CD4-positive, alpha-beta T cell treated with Interleukin-15 for 1 hour (primary cell): Measurements from ENCODE around the gene CMBL.
"Not testable (repeated sequence)": the region's sequence is repeated elsewhere in the genome, so short reads cannot be mapped to it uniquely, and the experiment has no call there.

ENCODE experiments used
- DNase-seq: peaks from one replicate; pipeline ENCODE4 v3.0.0-alpha.2; 2020

The CMBL gene

DNA sequence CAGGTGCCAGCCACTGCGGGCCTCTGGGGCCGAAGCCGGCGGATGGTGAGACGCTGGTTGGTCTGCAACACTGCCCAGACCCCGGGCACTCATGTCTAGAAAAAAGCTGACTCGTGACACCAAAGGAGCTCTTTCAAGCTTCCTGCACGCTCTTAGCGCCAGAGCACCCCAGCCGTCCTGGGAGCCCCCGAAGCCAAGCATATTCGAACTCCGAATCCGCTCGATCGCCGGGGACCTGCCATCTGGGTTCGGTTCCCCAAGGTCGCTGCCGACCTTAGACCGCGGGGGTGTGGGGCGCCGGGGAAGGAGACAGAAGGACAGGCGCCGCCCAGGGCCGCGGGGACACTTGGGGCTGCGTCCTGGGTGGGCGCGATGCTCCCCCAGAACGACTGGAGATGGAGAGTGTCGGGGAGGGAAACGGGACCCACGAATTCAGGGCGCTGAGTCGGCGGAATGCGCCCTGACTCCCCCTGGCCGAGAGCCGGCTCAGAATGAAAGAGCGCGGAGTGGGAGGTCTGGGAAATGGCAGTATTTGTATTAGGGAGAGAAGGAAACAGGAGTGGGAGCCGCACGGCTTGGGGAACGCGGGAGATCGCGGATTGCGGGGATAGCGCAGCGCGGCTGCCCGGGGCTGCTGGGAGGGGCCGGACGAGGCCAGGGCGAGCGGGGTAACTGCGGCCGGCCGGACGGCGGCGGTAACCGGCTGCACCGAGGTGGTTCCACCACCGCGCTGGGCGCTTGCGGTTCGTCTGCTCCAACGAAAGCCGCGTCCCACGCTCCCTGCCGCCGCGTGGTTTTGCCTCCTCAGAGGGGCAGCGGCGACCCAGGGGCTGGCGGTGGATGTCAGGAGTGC is 25.7 kb upstream of the CMBL start:
- peak; percentile 20 for DNase-seq

DNA sequence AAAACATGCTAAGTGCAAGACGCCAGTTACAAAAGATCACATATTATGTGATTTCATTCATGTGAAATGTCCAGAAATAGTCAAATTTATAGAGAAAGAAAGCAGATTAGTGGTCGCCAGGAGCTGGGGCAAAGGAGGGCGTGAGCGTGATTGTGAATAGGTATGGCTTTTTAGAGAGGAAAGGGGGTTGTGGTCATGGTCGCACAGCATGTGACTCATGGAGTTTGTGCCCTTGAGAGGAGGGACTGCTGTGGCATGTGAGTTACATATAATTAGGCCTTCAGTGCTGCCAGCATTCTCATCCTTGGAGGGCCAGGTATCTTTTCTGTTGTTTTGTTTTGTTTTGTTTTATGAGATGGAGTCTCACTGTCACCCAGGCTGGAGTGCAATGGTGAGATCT is 24.6 kb upstream of the CMBL start:
- DNase-seq = no peak

DNA sequence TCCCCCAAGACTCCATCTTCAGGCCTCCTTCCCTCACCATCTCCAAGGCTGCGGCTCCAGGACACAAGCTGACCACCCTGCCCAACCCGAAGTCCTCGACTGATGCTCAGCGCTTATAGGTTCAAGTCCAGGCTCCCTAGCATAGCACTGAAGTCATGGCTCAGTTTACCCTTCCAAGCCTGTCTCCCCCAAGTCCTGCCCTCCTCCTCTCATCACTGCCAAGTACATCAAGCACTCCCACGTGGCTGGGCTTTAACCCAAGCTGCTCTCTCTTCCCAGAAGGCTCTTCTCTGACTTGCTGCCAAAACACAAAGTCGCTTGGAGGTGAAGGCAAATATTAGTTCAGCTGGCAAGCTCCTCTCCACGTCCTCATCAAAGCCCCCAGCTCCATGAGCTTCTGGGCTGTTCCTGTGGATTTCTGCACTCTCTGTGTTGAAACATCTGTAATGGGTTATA is 23.7 kb upstream of the CMBL start:
- DNase-seq = no peak

DNA sequence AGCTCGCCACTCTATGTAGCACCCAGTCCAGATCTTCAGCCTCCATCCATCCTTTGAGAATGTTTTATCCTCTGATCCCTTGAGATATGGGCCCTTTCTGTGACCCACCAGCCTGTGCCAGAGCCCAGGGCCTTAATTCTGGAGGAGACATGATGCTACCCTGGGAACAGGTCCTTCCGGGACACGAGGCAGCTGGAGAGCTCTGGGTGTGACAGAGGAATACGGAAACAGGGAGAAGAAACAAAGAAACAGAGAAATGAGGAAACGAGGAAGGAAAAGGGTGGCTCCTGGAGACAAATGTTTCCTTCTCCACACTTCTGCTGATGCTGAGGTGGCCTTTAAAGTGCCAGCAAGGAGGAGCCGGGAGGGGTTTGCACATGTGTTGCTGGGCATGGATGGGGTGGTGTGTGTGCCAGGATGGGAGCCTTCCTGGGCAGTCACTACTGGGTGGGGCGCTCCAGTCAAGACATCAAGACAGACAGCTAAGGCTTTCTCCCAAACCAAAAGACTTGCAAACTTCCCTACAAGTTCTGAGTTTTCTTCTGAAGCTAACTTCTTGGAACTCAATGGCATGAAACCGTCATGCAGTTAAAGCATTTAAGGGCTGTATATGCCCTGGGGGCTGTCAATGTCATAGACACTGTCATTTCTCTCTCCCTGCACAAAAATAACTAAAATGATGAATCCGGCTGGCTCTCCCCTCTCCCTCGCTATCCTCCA is 23.0 kb upstream of the CMBL start:
- DNase-seq = no peak

DNA sequence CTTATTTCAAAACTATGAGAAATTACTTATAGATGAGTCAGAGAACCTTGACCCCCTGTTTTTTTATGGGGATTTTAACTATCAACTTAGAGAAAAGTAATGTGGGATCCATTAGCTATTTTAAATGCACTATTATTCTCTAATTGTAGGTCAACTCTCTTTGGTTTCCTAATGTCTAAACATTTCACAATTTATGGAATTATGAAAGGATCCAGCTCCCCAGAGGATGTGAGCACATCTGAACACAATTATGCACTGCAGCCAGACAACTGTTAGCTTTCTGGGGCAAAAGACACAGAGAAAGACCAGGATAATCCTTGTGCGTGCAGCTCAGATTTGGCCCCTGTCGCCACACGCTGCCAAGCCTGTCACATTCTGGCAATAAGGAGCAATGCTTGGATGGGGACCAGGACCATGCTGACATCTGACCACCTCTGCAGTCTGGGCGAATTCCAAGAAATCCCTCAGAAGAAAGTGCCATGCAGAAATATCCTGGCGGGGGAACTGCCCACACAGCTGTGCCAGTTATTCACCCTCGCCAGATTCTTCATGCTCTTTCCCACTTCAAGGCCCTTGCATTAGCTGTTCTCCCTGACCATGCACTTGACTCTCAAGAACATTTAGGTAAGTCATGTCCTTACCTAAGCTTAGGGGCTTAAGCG is 22.2 kb upstream of the CMBL start:
- DNase-seq = no peak

DNA sequence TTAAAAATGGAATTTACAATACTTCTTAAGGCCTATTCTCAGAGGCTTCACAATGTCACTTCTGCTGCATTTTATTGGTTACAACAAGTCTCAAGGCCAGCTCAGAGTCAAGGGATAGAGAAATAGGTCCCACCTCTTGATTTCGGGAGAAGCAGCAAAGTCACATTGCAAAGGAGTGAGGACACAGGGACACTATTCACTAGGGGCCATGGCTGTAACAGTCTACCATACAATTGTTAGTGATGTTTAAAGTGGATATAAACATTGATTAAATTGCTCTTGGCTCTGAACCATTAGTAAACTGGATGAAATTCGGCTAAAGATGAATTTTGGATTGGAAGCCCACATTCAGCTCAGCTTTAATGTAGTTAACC is 21.7 kb upstream of the CMBL start:
- DNase-seq = no peak

DNA sequence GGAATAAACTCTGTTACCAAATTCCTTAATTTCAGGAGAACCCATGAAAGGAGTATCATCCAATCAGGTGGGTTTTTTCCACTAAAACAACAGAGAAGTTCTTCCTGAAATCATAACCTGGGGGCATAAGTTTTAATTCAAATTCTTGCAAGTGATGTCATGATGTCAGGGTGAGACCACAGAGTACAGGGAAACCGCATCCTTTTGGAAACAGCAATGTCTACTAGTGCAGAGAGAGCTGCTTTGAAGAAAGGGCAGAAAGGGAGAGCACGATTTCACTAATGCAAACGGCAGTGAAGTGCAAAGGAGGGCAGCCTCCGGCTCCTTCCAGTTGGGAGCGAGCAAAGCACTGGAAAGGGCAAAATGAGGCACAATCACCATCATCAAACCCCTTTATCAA is 20.6 kb upstream of the CMBL start:
- DNase-seq = no peak

DNA sequence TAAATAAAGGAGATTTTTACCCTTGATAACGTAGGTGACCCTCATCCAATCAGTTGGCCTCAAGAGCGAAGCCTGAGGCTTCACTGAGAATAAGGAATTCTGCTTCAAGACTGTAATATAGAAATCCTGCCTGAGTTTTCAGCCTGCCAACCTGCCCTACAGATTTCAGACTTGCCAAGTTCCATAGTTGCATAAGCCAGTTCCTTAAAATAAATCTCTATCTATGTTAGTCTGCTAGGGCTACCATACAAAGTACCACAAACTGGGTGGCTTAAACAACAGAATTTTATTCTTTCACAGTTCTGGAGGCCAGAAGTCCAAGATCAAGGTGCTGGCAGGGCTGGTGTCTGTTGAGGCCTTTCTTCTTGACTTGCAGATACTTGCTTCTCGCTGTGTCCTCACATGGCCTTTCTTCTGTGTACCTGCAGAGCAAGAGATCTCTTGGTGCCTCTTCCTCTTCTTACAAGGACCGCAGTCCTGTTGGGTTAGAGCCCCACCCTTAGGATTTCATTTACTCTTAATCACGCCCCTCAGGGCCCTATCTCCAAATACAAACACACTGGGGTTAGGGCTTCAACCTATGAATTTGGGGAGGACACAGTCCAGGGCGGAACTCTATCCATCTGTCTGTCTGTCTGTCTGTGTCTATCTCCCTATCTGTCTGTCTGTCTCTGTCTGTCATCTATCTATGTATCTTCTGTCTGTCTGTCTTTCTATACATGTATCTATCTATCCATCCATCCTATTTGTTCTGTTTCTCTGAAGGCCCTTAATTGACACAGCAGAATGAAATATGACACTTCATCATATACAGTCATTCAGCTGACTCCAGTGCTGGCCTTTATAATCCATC is 17.0 kb upstream of the CMBL start:
- DNase-seq = no peak

DNA sequence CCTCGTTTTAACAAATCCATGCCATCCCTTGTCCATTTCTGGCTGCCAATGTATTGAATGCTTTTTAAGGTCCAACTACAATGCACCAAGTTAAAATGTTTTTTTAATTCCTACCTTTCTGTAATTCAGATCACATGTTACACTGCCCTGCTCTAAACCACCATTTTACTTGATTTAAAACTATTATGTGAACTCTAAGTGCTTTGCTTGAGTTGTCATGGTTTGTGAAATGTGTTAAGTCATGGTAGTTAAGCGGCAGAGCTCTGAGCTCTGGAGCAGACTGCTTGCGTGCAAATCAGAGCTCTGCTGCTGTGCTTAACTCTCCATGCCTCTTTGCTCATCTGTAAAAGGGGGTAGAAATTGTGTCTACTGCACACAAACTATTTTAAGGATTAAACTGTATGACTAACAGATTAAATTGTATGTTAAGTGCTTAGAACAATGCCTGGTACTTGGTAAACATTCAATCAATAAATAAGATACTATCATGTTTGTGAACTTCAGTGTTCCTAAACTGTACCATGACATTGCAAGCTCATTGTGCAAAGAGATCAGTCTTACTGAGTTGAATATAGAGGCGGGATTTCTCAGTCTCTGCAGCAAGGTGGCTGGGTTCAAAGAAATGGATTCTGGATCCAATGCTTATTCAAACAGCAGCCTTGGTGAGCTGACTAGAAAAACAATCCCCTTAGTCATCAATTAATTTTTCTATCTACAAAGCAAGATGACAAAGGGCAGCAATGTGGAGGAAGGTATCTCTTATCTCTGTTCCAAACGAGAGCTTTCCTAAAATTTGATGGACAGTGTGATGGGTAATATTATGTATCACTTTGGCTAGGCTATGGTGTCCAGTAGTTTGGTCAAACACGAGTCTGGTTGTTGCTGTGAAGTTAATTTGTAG is 16.1 kb upstream of the CMBL start:
- no peak for DNase-seq

DNA sequence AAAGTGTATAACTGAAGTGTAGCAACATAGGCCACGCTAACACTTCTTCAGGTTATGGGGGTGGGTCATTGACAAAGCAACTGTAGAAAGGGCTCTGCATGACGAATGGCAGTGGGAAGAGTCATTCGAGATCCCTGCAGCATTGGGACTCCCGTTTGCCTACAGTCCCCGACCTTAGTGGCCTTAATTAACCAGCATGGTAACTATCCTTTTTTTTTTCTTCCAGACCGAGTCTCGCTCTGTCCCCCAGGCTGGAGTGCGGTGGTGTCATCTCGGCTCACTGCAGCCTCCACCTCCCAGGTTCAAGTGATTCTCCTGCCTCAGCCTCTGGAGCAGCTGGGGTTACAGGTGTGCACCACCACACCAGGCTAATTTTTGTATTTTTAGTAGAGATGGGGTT is 14.2 kb upstream of the CMBL start:
- no peak for DNase-seq

DNA sequence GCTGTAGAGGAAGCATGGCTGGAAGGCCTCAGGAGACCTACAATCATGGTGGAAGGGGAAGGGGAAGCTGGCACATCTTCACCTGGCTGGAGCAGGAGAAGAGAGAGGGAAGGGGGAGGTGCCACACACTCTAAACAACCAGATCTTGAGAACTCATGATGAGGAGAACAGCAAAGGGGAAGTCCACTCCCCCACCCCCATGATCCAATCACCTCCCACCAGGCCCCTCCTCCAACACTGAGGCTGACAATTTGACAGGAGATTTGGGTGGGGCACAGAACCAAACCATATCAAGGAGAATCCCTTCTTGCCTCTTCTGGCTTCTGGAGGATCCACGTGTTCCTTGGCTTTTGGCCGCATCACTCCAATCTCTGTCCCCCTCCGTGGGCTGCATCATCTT is 13.1 kb upstream of the CMBL start:
- DNase-seq = no peak

DNA sequence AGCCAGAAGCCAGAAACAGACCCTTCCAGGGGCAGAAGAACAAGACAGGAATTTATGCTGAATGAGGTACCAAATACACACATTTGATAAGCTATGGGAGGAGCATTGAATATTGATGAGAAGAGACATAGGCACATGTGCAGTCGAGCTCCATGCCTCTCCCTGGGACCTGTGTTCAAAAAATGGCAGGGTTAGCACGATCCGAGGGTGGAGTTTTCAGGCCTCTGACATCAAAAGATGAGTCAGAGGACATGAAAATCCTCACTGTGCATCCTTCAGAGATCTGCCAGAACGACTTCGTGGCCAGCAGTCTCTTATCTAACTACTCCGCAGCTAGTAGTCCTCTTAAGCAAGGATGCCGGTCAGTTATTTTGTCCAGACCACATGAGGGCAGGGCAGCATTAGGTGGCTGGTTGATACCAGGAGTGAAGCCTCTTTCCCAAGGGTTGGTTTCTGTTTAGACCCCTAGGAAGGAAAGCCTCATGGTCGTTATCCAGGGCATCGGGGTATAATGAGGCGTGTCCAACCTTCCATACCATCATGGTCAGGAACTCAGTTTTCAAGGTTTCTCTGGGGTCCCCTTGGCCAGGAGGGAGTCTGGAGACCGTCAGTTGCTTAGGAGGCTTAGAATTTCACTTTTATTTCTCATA is 11.6 kb upstream of the CMBL start:
- DNase-seq = no peak

DNA sequence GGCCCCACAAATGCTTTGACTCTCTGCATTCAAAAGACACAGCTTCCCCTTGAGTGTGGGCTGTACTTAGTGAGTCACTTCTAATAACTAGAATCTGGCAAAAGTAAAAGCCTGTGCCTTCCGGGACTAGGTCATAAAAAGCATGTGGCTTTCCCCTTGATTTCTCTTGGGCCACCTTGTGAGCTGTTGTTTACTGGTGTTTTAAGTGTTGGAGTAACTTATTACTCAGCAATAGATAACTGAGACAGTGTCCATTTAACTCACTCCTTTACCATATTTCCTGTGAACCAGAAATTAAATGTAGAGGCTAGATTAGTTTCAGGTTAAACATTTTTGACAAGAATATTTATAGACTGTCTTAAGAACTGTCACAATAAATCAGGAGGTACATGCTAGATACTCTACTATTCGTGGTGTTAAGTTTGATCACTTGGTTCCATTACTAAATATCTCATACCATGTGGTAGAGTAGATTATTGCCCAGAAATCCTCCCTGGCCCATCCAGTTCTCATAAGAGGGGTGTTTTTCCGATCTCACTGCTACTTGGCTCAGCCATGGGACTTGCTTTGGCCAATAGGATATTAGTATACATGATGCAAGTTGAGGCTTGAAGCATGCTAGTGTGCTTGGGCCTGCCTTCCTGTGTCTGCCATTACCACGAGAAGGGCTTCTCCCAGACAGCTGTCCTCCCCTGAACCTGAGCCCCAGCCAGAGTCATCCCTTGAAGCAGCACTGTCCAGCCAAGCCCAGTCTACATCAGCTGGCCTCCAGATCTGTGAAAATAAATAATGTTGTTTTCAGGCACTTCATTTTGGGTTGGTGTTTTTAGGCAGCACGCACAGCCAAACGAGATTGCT is 10.4 kb upstream of the CMBL start:
- no peak for DNase-seq

DNA sequence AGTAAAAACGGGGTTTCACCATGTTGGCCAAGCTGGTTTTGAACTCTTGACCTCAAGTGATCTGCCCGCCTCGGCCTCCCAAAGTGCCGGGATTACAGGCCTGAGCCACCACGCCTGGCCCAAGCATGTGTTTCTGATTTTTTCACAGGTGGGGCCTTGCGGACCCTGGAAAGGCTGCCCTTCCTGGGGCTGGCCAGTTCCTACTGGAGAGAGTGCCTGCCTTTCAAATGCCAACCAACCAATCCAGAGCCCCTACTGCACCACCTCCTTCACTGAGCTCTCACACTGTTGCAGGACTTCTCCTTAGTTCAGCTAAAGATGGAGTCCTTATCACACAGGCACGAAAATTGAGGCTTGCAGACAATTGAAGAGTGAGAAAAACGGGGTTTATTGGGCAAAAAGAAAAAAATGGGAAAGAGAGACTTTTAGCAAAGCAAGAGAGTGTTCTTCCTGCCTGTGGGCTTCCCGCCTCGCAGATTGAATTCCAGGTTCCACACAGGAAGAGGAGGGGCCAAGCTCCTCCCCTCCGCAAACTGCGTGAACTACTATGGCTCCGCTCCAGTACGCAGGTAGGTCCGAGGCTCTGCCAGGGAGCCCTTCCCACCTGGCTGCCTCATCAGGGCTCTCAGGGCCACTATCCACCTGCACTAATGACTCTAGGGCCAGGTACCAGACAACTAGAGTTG is 8.3 kb upstream of the CMBL start:
- no peak for DNase-seq

DNA sequence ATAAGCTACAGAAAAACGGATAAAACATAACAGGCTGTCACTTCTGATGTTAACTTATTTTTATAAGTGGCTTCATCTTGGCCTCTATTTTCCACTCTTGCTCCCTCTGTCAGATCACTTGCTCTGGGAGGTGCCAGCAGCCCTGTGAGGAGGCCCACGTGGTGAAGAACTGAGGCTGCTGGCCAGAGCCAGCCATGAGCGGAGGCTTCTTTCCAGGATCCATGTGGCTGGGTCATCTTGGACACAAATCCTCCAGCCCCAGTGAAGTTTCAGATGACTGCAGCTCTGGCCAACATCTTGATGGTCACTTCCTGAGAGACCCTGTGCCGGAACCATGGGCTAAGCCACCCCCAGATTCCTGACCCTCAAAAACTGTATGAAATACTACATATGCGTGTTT is 7.5 kb upstream of the CMBL start:
- no peak for DNase-seq

DNA sequence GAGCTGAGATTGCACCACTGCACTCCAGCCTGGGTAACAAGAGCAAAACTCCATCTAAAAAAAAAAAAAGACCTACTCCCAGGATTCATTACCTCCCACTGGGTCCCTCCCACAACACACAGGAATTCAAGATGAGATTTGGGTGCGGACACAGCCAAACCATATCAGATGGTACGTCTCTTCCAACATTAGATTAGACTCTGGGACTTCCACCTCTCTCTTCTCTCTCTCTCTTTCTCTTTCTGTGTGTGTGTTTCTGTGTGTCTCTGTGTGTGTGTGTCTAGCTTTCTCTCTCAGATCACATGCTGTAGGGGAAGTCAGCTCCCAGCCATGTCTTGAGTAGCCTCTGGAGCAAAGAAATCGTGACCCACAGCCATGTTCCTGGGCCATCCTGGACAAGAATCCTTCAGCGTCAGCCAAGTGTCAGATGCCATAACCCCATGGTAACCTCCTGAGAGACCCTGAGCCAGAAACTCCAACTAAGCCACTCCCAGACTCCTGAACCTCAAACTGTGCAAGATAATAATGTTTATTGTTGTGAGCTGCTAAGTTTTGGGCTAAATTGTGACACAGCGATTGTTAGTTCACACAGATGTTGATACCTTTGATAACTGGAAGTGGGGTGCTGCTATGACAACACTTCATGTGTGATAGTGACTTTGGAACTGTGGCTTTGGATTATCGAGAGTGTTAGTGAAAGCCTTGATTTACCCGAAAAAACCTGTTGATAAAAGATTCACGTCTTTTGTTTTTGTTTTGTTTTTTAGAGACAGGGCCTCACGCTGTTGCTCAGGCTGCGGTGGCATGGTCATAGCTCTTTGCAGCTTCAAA is 4.1 kb upstream of the CMBL start:
- DNase-seq = no peak

DNA sequence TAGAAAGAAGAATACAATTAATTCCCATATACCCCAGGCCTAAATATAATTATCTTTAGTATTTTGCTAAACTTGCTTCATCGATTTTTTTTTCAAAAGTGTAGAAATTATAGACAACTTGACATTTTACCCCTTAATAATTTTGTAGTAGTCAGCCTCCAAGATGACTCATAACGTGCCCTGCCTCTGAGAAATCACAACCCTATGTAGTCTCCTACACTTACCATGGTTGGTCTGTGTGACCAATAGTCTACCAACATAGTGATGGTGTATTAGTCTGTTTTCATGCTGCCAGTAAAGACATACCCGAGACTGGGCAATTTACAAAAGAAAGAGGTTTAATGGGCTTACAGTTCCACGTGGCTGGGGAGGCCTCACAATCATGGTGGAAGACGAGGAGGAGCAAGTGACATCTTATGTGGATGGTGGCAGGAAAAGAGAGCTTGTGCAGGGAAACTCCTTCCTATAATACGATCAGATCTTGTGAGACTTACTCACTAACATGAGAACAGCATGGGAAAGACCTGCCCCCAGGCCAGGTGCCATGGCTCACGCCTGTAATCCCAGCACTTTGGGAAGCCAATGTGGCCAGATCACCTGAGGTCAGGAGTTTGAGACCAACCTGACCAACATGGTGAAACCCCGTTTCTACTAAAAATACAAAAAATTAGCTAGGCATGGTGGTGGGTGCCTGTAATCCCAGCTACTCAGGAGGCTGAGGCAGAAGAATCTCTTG is 3.3 kb upstream of the CMBL start:
- not testable (repeated sequence) for DNase-seq
